Measurements from ENCODE around the gene MCU. TPM values are rescaled to one million over a fixed set of nuclear protein-coding genes. Genes with fewer than 3 reads are reported as not detected.
"Not testable (repeated sequence)": the region's sequence is repeated elsewhere in the genome, so short reads cannot be mapped to it uniquely, and the experiment has no call there.

The MCU gene, protein sequence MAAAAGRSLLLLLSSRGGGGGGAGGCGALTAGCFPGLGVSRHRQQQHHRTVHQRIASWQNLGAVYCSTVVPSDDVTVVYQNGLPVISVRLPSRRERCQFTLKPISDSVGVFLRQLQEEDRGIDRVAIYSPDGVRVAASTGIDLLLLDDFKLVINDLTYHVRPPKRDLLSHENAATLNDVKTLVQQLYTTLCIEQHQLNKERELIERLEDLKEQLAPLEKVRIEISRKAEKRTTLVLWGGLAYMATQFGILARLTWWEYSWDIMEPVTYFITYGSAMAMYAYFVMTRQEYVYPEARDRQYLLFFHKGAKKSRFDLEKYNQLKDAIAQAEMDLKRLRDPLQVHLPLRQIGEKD
- polyA plus RNA-seq (ENCODE audit: insufficient read length in 3 of 3): 10 to 100 TPM; 36.2 to 42.6 (median 39.6) TPM
- long read RNA-seq, donor 1, transcript MCU-202 (8 exons, 2,949 nt): major isoform, 12 of 18 reads
- long read RNA-seq, donor 1, partial matches to known transcripts: 6 of 18 reads
- long read RNA-seq, donor 1, other reads (novel, unspliced or antisense): 0 of 18 reads
- long read RNA-seq, donor 2, transcript MCU-202 (8 exons, 2,949 nt): major isoform, 11 of 26 reads
- long read RNA-seq, donor 2, partial matches to known transcripts: 15 of 26 reads
- long read RNA-seq, donor 2, other reads (novel, unspliced or antisense): 0 of 26 reads
- long read RNA-seq, donor 3, transcript MCU-202 (8 exons, 2,949 nt): major isoform, 5 of 29 reads
- long read RNA-seq, donor 3, partial matches to known transcripts: 24 of 29 reads
- long read RNA-seq, donor 3, other reads (novel, unspliced or antisense): 0 of 29 reads
- long read RNA-seq, donor 4, transcript MCU-202 (8 exons, 2,949 nt): major isoform, 9 of 15 reads
- long read RNA-seq, donor 4, partial matches to known transcripts: 5 of 15 reads
- long read RNA-seq, donor 4, other reads (novel, unspliced or antisense): 0 of 15 reads
- long read RNA-seq, donor 5, partial matches to known transcripts: 0 of 4 reads
- long read RNA-seq, donor 5, other reads (novel, unspliced or antisense): 0 of 4 reads
- long read RNA-seq, donor 6, transcript MCU-202 (8 exons, 2,949 nt): major isoform, 7 of 27 reads
- long read RNA-seq, donor 6, partial matches to known transcripts: 19 of 27 reads
- long read RNA-seq, donor 6, other reads (novel, unspliced or antisense): 0 of 27 reads
- long read RNA-seq, donor 7, transcript MCU-202 (8 exons, 2,949 nt): major isoform, 13 of 22 reads
- long read RNA-seq, donor 7, partial matches to known transcripts: 7 of 22 reads
- long read RNA-seq, donor 7, other reads (novel, unspliced or antisense): 0 of 22 reads
- long read RNA-seq, donor 8, partial matches to known transcripts: 14 of 17 reads
- long read RNA-seq, donor 8, other reads (novel, unspliced or antisense): 0 of 17 reads
- long read RNA-seq, donor 9, transcript MCU-202 (8 exons, 2,949 nt): major isoform, 8 of 17 reads
- long read RNA-seq, donor 9, partial matches to known transcripts: 9 of 17 reads
- long read RNA-seq, donor 9, other reads (novel, unspliced or antisense): 0 of 17 reads
- long read RNA-seq, donor 10, transcript MCU-202 (8 exons, 2,949 nt): major isoform, 9 of 18 reads
- long read RNA-seq, donor 10, partial matches to known transcripts: 9 of 18 reads
- long read RNA-seq, donor 10, other reads (novel, unspliced or antisense): 0 of 18 reads
- long read RNA-seq, donor 11, partial matches to known transcripts: 0 of 1 reads
- long read RNA-seq, donor 11, other reads (novel, unspliced or antisense): 0 of 1 reads
- long read RNA-seq, donor 12, transcript MCU-202 (8 exons, 2,949 nt): major isoform, 18 of 37 reads
- long read RNA-seq, donor 12, partial matches to known transcripts: 17 of 37 reads
- long read RNA-seq, donor 12, other reads (novel, unspliced or antisense): 0 of 37 reads
- long read RNA-seq, donor 13, partial matches to known transcripts: 0 of 2 reads
- long read RNA-seq, donor 13, other reads (novel, unspliced or antisense): 0 of 2 reads
- long read RNA-seq, donor 14: 0 reads
- long read RNA-seq, donor 15, transcript MCU-202 (8 exons, 2,949 nt): major isoform, 18 of 33 reads
- long read RNA-seq, donor 15, partial matches to known transcripts: 14 of 33 reads
- long read RNA-seq, donor 15, other reads (novel, unspliced or antisense): 0 of 33 reads
- long read RNA-seq, donor 16, transcript MCU-202 (8 exons, 2,949 nt): major isoform, 10 of 15 reads
- long read RNA-seq, donor 16, partial matches to known transcripts: 5 of 15 reads
- long read RNA-seq, donor 16, other reads (novel, unspliced or antisense): 0 of 15 reads

DNA sequence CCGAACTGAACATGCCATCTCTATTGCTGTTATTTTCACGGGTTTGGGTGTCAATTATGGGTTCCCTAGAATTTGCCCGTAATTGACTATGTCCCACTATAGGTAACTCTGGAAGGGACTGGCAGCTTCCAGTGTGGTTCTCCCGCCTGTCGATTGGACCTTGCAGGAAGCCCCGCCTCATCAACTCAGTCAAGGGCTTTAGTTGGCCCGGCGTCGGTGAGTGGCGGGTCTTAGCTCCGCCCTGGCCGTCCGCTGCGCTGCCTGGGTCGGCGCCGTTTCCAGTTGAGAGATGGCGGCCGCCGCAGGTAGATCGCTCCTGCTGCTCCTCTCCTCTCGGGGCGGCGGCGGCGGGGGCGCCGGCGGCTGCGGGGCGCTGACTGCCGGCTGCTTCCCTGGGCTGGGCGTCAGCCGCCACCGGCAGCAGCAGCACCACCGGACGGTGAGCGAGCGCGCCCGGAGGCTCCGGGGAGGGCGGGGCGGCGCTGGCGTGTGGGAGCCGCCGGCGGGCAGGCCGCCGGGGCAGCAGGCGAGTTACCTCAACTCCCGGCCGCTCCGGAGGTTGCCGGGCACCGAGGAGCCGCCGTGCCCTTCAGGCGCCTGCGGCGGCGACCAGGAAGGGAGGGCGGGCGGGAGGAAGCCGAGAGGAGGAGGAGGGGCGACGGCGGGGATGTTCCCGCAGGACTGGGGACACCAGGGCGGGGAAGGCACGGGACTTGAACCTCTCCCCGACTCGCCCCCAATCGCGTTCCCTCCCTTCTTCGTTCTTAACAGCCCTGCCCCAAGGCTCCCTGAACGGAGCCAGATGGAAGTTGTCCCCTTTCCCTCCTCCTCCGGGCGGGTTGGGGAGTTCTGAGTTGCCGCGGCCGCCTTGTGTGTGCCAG lies at the start of gene MCU:
MCU (plus strand) TSS at position 281 of the 881 bp plus-strand sequence; CDS start at position 290, 9 bp downstream.
- peak; percentile 93 for DNase-seq

- no peak for DNase-seq
Measured at GRCh38 chr10:72642318-72642717, 49.6 kb upstream of the MCU start.

DNA sequence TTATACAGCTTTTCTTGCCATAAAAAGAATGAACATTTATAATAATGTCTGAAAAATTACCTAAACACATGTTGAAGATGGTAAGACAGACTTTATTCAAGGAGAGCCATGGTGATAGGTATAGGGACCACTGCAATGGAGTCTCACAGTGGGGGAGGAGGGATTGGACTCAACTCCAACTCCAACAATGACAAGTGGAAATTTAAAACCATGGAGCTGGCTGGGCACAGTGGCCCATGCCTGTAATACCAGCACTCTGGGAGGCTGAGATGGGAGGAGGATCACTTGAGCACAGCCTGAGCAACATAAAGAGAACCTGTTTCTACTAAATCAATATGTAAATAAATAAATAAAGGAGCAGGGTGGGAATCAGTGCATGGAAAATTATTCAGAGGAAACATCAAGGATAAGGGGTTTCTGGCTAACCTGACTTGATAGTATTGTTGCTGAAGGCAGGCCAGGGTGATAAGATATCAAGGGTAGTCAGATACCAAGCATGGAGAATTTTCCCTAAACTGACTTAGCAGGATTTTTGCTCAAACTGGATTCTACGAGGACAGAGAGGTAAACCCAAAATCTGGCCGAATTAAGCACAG lies 46.6 kb upstream of the MCU start:
- no peak for DNase-seq

DNA sequence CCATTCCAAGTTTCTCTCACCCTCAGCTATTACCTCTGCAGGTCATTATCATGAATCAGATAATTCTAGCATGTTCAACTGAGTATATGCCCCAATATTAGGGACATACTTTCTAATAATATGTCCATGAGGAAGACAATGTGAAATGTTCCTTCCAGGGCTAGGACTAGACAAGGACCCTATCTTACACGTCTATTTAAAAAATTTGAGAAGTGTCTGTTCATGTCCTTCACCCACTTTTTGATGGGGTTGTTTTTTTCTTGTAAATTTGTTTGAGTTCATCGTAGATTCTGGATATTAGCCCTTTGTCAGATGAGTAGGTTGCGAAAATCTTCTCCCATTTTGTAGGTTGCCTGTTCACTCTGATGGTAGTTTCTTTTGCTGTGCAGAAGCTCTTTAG lies 45.0 kb upstream of the MCU start:
- DNase-seq: not testable (repeated sequence)

- DNase-seq: no peak
Measured at GRCh38 chr10:72648301-72648700, 43.6 kb upstream of the MCU start.

GRCh38 chr10:72649291-72649690 lies 42.7 kb upstream of the MCU start:
- no peak for DNase-seq

DNA sequence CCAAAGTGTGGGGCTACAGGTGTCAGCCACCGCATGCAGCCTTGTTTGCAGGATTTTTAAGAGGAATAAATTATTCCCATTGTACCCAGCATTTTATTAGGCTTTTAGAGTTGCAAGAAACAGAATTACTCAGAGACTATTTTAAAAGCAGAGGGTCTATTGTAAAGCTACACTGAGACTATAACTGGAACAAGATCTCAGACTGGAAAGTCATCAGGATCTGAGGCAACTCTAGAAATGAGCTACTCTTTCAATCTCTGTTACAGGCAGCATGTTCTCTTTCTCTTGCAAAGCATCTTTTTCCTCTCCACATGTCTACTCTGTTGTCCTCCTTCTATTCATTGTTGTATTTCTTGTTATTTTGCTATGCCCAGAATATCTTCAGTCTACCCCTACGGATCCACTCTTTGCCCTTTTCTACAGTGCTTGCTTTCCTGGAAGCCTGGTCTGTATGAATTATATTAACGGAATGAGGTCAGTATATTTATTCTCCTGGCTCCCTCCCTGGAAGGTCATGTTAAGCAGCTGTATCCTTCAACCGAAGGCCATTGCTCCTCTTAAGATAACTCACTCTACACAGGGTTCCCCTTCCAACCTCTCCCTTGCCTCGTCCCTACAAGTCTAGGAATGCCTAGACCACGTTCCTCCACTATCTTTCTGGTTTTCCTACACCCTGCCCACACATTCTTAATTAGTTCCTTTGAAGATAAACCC lies 38.4 kb upstream of the MCU start:
- no peak for DNase-seq

GRCh38 chr10:72654720-72655119 lies 37.2 kb upstream of the MCU start:
- no peak for DNase-seq

GRCh38 chr10:72658696-72659400 lies 33.1 kb upstream of the MCU start:
- DNase-seq: no peak

GRCh38 chr10:72659694-72660093 lies 32.2 kb upstream of the MCU start:
- DNase-seq: no peak

GRCh38 chr10:72660220-72660619 lies 31.7 kb upstream of the MCU start:
- DNase-seq: no peak

- DNase-seq: no peak
Measured at GRCh38 chr10:72661431-72661830, 30.5 kb upstream of the MCU start.

GRCh38 chr10:72663971-72664370 lies 28.0 kb upstream of the MCU start:
- DNase-seq: no peak

- no peak for DNase-seq
Measured at GRCh38 chr10:72665925-72666324, 26.0 kb upstream of the MCU start.

DNA sequence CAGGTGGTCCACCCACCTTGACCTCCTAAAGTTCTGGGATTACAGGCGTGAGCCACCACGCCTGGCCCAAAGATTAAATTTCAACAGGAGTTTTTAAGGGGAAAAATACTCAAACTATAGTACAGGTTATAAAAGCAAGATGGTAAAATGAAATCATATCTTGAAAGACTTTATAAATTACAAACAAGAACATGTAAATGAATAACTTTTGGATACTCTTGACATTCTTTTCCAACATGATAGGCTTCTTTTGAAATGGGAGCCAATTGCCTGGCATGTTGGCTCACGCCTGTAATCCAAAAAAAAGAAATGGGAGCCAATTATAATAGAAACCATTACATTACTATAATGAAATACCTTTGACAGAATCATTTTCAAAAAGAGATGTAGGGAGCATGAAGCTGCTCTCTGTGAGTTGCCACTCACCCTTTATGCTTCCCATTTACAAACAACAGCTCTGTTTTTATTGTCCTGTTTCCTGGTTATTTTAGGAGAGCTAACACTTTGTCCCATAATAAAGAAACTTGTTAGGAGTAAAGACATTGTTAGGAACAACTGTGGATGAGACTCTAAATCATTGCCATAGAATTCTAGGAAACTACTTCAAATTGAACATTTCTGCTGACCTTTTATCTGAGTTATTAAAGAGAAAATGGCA lies 24.6 kb upstream of the MCU start:
- DNase-seq: no peak

- no peak for DNase-seq
Measured at GRCh38 chr10:72673280-72673679, 18.7 kb upstream of the MCU start.
